K562 (cell line): ENCODE data around the gene IFITM2. TPM values are rescaled to one million over a fixed set of nuclear protein-coding genes. Genes with fewer than 3 reads are reported as not detected.

Experiments
- ATF7 ChIP-seq: fragments of 450-650 bp; IDR thresholded peaks from 2 replicates; pipeline ENCODE4 v1.7.1; 2014; ENCODE audit warnings: mild to moderate bottlenecking, moderate library complexity
- BDP1 ChIP-seq: IDR thresholded peaks from 3 replicates; pipeline ENCODE4 v1.6.1; 2011; ENCODE audit not compliant: insufficient read length, insufficient read depth
- CBFA2T2 ChIP-seq: fragments of 450-650 bp; conservative IDR thresholded peaks from 2 replicates; pipeline ENCODE4 v1.6.1; 2017; ENCODE audit warnings: mild to moderate bottlenecking
- CBX5 ChIP-seq: IDR thresholded peaks from 2 replicates; pipeline ENCODE4 v1.6.1; 2014; ENCODE audit warnings: low read depth, borderline replicate concordance
- DDX20 ChIP-seq: fragments of 450-650 bp; IDR thresholded peaks from 2 replicates; pipeline ENCODE4 v1.6.1; 2016; ENCODE audit warnings: missing genetic modification characterization, low read depth, mild to moderate bottlenecking, missing compliant biosample characterization, moderate library complexity
- EWSR1 ChIP-seq: fragments of 450-650 bp; IDR thresholded peaks from 2 replicates; pipeline ENCODE4 v1.6.1; 2018; ENCODE audit warnings: borderline replicate concordance, mild to moderate bottlenecking, low read depth, moderate library complexity; ENCODE audit not compliant: partially characterized antibody
- KLF10 ChIP-seq: fragments of 250-450 bp; sonication (Bioruptor Pico); IDR thresholded peaks from 2 replicates; pipeline ENCODE4 v1.6.1; 2021; ENCODE audit warnings: matching md5 sums
- NELFE ChIP-seq: IDR thresholded peaks from 2 replicates; pipeline ENCODE4 v1.6.1; 2011; ENCODE audit warnings: mild to moderate bottlenecking; ENCODE audit not compliant: insufficient read depth, insufficient read length
- NONO ChIP-seq, 2 experiments: fragments of 200-400 bp in 1 of 2; fragments of 450-650 bp in 1 of 2; formaldehyde crosslinking in 1 of 2; IDR thresholded peaks; 2 replicates each; pipeline ENCODE4 v1.6.1; 2017; ENCODE audit warnings: low read depth in 2 of 2, mild to moderate bottlenecking in 2 of 2, moderate library complexity in 2 of 2, low read length in 1 of 2
- RNF219 ChIP-seq: fragments of 250-450 bp; sonication (Bioruptor Pico); IDR thresholded peaks from 2 replicates; pipeline ENCODE4 v1.5.0; 2022; ENCODE audit warnings: mild to moderate bottlenecking
- SMARCE1 ChIP-seq: fragments of 450-650 bp; IDR thresholded peaks from 2 replicates; pipeline ENCODE4 v1.7.1; 2016; ENCODE audit warnings: mild to moderate bottlenecking
- SNAPC5 ChIP-seq: fragments of 250-450 bp; sonication (Bioruptor Pico); IDR thresholded peaks from 2 replicates; pipeline ENCODE4 v1.8.0; 2021; ENCODE audit warnings: moderate library complexity, mild to moderate bottlenecking, inconsistent platforms
- THRAP3 ChIP-seq: fragments of 450-650 bp; IDR thresholded peaks from 2 replicates; pipeline ENCODE4 v1.6.1; 2016; ENCODE audit warnings: mild to moderate bottlenecking, inconsistent platforms, borderline replicate concordance
- VEZF1 ChIP-seq: fragments of 200-800 bp; sonication (Bioruptor generic); IDR thresholded peaks from 2 replicates; pipeline ENCODE4 v1.6.1; 2017; ENCODE audit warnings: missing genetic modification characterization, missing compliant biosample characterization
- ZBTB33 ChIP-seq: sonication (generic); formaldehyde crosslinking; IDR thresholded peaks from 2 replicates; pipeline ENCODE4 v1.8.1; 2023; ENCODE audit warnings: mild to moderate bottlenecking, missing genetic modification reagents
- ZC3H11A ChIP-seq: IDR thresholded peaks from 2 replicates; pipeline ENCODE4 v1.6.1; 2012; ENCODE audit warnings: low read depth, low read length, improper control_type of control experiment
- ZKSCAN8 ChIP-seq: fragments of 200-800 bp; sonication (Bioruptor generic); IDR thresholded peaks from 2 replicates; pipeline ENCODE4 v1.6.1; 2016; ENCODE audit warnings: missing genetic modification characterization, missing compliant biosample characterization
- ZNF146 ChIP-seq: IDR thresholded peaks from one replicate; pipeline ENCODE4 v1.6.1; 2018; ENCODE audit warnings: missing compliant biosample characterization; ENCODE audit not compliant: unreplicated experiment
- ZNF253 ChIP-seq: fragments of 250-450 bp; sonication (Bioruptor Pico); conservative IDR thresholded peaks from 2 replicates; pipeline ENCODE4 v1.6.1; 2021; ENCODE audit warnings: mild to moderate bottlenecking
- ZNF274 ChIP-seq: IDR thresholded peaks from 2 replicates; pipeline ENCODE4 v1.6.1; 2011; ENCODE audit warnings: low read depth, mild to moderate bottlenecking, low read length, moderate library complexity, borderline replicate concordance
- ZNF431 ChIP-seq: sonication (generic); formaldehyde crosslinking; IDR thresholded peaks from 2 replicates; pipeline ENCODE4 v1.8.0; 2022; ENCODE audit warnings: mild to moderate bottlenecking, missing genetic modification reagents
- ZNF444 ChIP-seq: fragments of 250-450 bp; sonication (Bioruptor Pico); IDR thresholded peaks from 2 replicates; pipeline ENCODE4 v1.4.0; 2020; ENCODE audit warnings: mild to moderate bottlenecking, moderate library complexity
- ZNF551 ChIP-seq: fragments of 250-450 bp; sonication (Bioruptor Pico); IDR thresholded peaks from 2 replicates; pipeline ENCODE4 v1.5.0; 2021; ENCODE audit warnings: mild to moderate bottlenecking, moderate library complexity
- ZNF696 ChIP-seq: fragments of 250-450 bp; sonication (Bioruptor Pico); conservative IDR thresholded peaks from 2 replicates; pipeline ENCODE4 v1.4.0; 2020; ENCODE audit warnings: mild to moderate bottlenecking, moderate library complexity
- ZNF75A ChIP-seq: fragments of 450-650 bp; formaldehyde crosslinking; IDR thresholded peaks from 2 replicates; pipeline ENCODE4 v1.4.0; 2020; ENCODE audit warnings: mild to moderate bottlenecking
- polyA plus RNA-seq, 8 experiments: library from polyadenylated mRNA; depleted of rRNA in 4 of 8; stranded (reverse) in 5 of 8; unstranded in 3 of 8; fragments of >200 nt; fragmentation: Nextera tagmentation in 2 of 8; fragmentation: Illumina TruSeq in 1 of 8; extraction: Ambion mirVana in 2 of 8; extraction: Trizol in 1 of 8; gene quantifications; 2 replicates each; pipeline versions ENCODE4 v1.2.1 to v1.2.3, GENCODE V29; 2011 to 2014; ENCODE audit warnings: inconsistent platforms in 1 of 8, missing spikeins in 1 of 8
- total RNA-seq, 7 experiments: library from RNA; depleted of rRNA in 6 of 7; stranded (reverse); fragments of >200 nt in 6 of 7; fragmentation: Illumina TruSeq in 2 of 7; extraction: Trizol in 2 of 7; gene quantifications; 2 replicates each; pipeline versions ENCODE4 v1.2.1 to v1.2.3, GENCODE V29; 2011 to 2021; ENCODE audit warnings: low replicate concordance in 1 of 7

The IFITM2 gene
- total and polyA plus RNA-seq, 9 of the 15 experiments (the other 6 are each of a cell fraction or from before 2014, with no cell fraction given), result 52.8 to 4,872 (median 356) TPM

- TF ChIP-seq ZNF696 (CRISPR knock-in tag) (no peak), ZKSCAN8 (CRISPR knock-in tag) (no peak), CBX5 (no peak), ZBTB33 (no peak), THRAP3 (no peak), ZNF253 (CRISPR knock-in tag) (no peak), EWSR1 (no peak), ZC3H11A (no peak), ZNF75A (CRISPR knock-in tag) (peak; percentile 37; the same call in 1 of the 2 replicates), ZNF146 (CRISPR knock-in tag) (no peak), BDP1 (no peak), KLF10 (CRISPR knock-in tag) (no peak), RNF219 (CRISPR knock-in tag) (no peak), ZNF444 (CRISPR knock-in tag) (no peak), DDX20 (tag) (no peak), VEZF1 (CRISPR knock-in tag) (peak; percentile 60), ZNF551 (no peak), NONO (IDR thresholded peaks at IDR 0.05; ENCODE audit: low read depth in 2 of 2, low read length in 1 of 2) (no peak), CBFA2T2 (no peak), SMARCE1 (peak; percentile 40; the same call in 1 of the 2 replicates), ZNF431 (CRISPR knock-in tag) (no peak), ATF7 (peak; percentile 38; the same call in 1 of the 2 replicates), ZNF274 (no peak), NELFE (no peak), SNAPC5 (no peak)
These were observed 26.8 kb downstream of the IFITM2 start (continued) for GRCh38 chr11:334264-334994.
